ENCODE measurements around the gene CHPF.

CHPF gene

DNA sequence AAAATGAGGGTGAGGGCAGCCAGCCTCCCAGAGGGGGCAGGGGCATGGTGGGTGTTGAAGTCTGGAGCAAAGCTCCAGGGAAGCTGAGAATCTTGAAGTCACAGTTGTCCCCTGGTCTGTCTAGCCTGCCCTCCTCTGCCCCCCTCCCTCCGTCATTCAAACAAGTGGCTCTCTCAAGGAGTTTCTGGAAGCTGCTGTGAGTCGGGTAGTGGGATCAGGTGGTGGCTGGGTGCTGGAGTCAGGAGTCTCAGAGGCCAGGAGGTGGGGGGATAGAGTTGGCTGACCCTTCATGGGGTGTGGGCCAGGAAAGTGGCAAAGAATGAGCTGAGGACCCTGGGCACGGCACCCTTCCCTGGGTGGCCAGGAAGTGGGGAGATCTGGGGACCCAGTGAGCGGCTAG lies 29.8 kb downstream of the CHPF start:
- DNase-seq (ENCODE audit: low read depth) = no peak

DNA sequence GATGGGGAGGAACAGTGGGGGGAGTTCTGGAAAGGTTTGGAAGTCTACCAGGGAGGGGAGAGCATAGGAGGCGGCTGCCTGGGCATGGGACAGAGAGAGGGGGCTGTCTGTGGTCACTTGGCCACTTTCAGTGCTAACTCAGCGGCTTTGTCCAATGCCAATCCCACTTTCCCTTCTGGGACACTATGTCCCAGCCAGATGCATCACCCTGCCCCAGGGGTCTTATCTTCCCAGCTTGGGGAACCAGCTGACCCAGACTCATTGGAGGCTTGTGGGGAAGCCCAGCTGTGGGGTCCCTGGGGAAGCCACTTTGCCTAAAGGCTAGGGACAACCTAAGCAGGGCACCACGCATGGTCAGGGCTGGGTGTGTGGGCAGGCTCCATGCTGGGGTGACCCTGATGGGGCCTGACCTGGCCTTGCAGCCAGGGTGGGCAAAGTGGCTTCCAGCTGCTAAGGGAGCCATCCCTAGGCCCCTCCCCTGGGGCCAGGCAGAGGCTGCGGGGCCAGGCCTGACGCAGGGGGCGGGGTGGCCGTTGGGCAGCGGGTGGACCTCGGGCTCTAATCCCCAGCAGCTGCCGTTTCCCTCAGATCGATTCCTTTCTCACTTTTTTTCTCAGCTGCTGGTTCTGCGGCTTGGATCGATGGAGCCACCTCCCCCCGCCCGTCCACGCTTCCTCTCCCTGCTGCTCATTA lies 30.9 kb downstream of the CHPF start:
- DNase-seq (ENCODE audit: low read depth) = no peak

DNA sequence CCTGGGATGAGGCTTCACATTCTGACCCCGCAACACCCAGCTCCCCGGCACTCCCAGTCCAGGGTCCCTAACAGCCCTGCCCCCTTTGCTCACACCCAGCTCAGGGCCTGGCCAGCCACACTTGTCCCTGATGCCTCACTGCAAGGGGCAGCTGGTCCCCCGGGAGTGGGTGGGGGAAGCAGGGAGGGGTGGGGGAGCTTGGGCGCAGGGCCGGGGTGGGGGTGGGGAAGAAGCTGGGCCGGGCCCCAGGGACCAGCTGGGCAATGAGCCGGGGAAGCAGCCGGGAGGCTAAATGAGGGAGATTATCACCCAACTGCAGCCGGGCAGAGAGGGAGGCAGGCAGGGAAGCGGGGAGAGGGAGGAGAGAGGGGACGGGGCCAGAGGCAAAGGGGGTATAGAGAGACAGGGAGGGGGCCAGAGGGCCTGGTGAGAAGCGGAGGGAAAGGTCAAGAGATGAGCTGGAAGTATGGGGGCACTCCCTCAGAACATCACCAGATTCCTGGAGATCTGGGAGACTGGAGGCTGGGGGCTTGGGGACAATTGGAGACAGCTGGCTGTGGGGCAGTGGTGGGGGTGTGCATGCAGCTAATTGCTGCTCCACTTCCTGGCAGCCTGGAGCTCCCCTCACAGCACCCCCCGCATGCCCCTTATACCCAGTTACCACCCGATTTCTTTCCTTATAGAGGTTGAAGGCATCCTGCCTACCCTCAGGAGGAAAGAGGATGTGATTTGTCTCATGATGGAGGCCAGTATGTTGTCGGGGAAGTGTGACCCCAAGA lies 31.9 kb downstream of the CHPF start:
- no peak for DNase-seq (ENCODE audit: low read depth)

DNA sequence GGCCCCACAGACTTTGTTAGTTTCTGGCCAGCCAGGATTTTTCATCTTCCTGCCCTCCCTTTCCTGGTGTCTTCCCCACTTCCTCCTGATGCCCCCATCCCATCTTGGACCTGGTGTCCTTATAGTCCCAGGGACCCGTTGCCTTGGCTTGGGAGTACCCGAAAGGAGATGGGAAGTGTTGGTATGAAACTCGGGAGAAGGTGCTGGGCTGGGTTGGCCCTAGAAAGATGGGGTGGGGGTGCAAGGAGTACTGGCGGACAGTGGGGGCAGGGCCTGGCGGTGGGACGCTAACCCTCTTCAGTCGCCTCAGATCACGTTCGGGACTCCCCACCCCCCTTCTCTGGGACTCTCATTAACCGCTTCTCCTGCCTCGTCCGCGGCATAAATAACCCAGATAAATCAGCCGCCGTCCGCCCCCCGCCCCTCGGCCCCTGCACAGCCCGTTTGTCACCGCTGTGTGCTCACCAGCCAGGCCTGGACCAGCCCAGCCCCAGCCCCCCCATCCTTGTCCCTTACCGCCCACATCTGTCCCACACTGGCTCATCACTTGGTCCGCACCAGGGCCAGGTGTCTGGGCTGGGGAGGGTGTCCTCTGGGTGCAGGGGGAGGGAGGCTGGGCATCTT lies 33.0 kb downstream of the CHPF start:
- DNase-seq (ENCODE audit: low read depth) = no peak

DNA sequence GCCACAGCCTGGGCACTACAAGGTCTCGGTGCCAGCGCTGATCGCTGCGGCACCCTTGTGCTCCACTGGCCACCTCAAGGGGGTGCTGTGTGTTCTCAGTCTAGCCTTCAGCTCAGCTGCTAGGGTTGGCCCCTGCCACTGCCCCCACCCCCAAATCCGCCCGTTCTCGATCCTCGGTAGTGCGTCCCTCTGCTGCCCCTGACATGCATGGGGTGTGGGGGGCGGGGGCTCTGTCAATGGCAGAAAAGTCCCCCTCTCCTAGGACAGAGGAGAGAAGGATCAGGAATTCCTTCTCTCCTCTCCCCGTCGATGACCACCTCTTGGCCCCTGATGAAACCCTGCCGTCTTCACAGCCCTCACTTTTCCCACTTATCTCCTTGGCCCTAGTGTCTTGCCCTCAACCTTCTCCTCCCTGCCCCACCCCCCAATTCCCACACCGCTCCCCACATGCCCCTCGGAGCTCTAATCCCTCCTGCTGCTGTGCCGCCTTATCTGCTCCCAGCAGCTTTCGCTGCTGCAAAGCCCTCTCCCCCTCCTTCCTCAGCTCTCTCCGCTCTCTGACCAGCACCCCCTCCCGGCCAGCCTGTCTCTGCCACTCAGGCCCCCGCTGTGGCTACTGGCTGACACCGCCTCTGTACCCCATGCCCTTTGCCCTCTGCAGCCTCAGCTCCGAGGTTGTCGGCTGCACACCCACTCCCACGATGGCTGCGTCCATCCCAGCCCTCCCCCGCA lies 33.7 kb downstream of the CHPF start:
- DNase-seq (ENCODE audit: low read depth) = no peak

DNA sequence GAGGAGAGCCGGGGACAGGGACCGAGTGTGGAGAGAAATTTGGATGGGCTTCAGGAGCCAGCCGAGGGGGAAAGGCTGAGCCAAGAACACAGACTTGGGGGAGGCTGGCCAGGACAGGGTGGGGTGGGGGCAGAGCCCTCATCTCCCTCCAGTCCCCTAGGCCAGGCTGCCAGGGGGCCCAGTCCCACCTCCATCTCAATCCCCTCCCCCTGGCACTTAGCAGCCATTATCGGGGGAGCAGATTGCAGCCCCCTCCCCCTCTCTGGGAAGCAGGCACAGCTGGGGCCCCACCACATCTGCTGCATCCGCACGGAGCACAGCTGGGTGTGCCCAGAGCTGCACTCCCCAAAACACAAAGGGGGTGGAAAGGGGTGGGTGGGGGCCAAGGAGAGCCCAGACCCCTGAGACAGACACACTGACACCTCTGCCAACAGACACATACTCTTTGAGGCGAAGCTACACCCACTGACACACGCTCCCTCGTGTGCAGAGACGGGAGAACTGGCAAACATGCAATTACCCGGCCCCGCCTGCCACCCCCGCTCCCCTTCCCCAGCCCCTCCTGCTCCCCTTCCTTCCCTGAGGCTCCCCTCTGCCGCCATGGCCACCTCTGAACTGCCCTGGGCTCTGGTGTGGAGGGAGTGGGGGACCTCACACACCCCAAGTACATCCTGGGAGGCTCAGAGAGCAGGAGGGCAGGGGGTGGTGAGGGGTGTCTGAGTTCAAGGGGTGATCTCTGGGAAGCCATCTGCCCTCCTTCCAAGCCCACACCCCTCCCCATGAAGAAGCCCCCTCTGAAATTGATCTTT lies 34.4 kb downstream of the CHPF start:
- DNase-seq (ENCODE audit: low read depth) = no peak

DNA sequence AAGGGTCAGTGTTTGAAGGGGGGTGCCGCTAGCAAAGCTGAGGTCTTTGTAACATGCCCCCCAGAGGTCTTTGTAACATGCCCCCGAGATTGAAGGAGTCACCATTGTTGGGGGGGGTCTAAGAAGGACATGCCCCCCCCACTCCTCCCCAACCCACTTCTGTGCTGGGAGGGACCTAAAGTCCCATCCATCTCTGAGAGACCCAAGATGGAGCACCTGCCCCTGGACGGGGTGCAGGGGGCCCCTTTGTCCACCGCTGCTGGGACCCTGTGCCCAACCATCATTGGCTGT lies 35.2 kb downstream of the CHPF start:
- no peak for DNase-seq (ENCODE audit: low read depth)

DNA sequence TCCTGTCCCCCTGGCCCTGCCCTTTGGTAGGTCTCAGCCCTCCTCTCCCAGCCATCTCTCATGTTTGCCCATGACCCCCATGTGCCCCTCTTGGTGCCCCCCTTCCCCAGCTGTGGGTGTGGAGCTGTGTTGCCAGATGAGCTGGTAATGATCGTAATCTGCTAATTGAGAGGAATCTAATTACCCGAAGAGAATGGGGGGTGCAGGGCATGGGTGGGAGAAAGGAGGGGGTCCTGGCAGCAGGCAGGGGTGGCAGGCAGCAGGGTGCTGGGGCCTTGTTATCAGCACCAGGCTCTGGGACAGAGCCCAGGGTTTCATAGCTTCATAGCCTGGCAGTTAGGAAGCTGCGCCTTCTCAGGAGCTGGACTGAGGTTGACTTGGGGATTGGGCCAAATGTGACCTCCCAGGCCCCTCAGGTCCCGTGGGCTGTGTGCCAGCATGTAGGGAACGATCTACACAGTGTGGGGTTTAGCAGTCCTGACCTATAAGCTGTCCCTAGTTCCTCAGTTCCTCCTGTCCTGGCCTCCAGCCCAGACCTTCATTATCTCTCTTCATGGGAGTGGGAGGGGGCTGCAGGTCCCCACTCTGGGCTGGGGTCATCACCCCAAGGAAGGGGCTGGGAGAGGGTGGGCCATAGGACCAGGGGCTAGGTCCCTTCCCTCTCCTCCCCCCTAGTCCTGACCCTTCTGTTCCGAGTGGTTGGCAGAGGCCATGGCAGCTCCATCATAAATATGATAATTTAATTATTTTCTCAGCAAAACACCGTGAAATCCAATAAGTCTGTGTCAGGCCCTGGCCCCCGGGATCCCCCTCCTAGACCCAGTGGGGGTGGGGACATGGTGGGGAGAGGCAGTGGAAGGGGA lies 35.8 kb downstream of the CHPF start:
- no peak for DNase-seq (ENCODE audit: low read depth)

DNA sequence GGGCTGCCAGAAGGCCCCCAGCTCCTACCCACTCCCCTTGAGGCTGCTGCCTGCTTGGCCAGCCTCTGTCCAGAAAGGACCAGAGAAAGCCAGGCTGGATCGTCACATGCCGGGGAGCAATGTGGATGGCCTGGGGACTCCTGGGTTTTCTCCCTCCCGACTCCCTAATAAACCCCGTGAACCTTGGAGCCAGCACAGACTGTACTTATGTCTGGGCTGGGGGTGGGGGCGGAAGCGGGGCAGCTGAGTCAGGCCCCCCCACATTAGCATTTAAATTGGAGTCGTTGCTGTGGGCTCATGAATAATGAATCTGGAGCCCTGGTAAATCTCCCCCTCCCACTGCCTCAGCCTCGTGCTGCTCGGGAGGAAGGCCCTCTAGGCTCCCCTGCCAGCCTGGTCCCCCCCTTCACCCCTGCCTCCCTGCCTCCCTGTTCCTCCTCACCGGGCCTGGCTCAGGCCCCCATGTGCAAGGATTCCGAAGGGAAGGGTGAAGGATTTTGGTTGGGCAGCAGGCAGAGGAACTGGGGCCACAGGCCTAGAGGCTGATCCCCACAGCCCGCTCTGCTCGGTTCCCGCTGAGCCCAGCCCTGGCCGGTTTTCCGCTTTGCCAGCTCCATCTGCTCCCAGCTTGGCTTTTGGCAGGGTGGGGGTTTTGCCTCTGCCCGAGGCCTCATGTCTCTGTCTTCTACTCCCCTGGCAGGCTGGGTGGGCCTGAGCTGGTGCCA lies 36.6 kb downstream of the CHPF start:
- DNase-seq (ENCODE audit: low read depth) = no peak

DNA sequence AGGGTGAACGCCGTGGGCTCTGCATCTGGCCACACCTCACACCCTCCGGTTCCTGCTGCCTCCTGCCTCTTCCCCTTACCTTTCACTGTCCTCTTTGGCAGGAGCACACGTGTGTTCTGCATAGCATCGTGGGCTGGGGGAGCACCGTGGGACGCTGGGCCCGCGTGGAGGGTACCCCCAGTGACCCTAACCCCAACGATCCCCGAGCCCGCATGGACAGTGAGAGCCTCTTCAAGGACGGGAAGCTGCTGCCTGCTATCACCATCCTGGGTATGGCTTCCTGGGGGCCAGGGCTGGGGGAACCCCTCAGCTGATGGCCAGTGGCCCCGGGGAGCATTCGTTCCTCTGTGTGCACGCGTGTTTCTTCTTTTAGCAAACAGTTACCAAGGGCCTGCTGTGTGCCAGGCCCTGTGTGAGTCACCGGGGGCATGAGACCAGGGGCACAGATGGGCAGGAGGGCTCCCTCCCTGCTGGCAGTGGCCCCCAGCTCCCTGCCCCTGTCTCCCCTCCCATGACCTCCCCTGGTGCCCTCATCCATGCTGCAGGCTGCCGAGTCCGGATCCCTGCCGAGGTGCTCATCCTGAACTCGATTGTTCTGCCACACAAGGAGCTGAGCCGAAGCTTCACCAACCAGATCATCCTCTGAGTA lies 37.3 kb downstream of the CHPF start:
- DNase-seq (ENCODE audit: low read depth) = no peak

DNA sequence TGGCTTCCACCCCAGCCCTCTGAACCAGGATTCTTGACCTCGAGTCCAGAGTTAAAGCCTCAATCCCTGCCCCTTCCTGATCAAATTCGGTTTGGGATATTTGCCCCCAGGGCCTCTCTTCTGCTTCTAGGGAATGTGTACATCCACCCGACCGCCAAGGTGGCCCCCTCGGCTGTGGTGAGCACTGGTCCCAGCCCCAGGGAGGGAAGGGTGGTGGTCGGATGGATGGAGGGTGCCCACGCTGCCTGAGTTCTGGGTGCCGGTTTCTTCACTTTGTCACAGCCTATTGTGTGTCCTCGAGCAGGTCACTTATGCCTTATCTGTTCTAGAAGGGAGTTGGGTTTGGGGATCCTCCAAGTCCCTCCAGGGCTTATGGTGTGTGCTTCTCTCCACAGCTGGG lies 38.0 kb downstream of the CHPF start:
- no peak for DNase-seq (ENCODE audit: low read depth)

DNA sequence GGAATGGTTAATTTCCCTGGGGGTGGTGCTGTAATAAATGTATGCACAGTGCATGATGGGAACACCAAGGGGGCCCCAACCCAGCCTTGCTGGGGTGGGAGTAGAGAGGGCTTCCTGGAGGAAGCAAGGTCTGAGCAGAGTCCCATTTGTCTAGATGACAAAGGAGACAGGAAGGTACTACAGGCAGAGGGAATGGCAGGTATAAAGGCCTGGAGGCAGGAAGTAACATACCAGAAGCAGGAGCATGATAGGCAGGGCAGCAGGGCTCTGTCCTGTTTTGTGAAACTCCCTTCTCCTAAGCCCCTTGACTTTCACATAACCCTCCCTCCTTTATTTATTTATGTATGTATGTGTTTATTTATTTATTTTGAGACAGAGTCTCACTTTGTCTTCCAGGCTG lies 41.0 kb downstream of the CHPF start:
- DNase-seq (ENCODE audit: low read depth) = no peak

DNA sequence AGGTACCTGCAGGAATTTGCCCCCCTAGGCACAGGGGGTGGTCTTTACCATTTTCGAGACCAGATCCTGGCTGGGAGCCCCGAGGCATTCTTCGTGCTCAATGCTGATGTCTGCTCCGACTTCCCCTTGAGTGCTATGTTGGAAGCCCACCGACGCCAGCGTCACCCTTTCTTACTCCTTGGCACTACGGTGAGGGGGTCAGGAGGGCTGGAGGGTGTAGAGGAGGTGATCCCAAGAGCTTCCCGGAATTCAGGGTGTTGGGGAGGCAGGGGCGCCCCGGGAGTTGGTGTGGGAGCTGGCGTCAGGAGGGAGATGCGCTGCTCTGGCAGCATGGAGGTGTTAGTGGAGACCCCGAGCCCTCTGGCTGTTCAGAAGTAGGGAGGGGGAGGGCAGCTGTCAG lies 41.8 kb downstream of the CHPF start:
- DNase-seq (ENCODE audit: low read depth) = no peak

DNA sequence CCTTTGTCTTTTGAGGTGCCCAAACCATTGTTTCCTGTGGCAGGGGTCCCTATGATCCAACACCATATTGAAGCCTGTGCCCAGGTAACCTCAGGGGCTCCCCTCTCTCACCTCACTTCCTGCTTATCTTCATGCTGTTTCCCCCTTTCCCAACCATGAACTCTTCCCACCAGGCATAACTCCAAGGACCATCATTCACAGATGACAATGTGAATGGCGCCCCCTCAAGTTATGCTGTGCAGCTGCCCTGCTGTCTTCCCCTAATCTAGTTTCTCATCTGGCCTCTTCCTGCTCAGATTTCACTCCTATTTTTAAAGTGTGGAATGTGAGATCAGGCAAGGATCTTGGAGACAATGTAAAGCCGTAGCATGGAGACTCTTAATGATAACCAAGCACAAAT lies 43.5 kb downstream of the CHPF start:
- no peak for DNase-seq (ENCODE audit: low read depth)

DNA sequence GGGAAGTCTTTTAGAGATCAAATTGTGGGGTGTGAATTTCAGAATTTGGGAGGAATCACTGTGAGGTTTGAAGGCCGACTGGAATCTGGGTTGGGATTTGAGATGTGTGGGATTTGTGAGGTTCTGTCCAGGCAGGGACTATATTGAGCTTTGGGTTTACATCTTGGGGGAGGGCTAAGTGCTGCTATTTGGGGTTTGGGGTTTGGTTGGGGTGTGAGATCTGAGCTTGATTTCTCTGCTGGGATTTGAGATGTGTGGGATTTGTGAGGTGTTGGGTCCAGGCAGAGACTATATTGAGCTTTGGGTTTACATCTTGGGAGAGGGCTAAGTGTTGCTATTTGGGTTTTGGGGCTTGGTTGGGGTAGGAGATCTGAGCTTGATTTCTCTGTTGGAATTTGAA lies 44.1 kb downstream of the CHPF start:
- DNase-seq (ENCODE audit: low read depth) = no peak

DNA sequence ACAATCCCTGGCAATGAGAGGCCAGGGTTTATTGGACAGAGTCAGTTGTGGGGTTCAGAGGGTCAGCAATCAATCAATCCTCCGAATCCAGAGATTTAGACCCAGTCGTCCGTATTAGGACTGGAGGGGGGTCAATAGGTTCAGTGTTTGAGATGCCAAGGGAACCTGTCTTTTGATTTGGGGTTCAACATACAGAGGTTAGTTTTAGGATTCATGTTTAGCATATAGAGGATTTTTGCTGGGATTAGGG lies 44.6 kb downstream of the CHPF start:
- DNase-seq (ENCODE audit: low read depth) = no peak

DNA sequence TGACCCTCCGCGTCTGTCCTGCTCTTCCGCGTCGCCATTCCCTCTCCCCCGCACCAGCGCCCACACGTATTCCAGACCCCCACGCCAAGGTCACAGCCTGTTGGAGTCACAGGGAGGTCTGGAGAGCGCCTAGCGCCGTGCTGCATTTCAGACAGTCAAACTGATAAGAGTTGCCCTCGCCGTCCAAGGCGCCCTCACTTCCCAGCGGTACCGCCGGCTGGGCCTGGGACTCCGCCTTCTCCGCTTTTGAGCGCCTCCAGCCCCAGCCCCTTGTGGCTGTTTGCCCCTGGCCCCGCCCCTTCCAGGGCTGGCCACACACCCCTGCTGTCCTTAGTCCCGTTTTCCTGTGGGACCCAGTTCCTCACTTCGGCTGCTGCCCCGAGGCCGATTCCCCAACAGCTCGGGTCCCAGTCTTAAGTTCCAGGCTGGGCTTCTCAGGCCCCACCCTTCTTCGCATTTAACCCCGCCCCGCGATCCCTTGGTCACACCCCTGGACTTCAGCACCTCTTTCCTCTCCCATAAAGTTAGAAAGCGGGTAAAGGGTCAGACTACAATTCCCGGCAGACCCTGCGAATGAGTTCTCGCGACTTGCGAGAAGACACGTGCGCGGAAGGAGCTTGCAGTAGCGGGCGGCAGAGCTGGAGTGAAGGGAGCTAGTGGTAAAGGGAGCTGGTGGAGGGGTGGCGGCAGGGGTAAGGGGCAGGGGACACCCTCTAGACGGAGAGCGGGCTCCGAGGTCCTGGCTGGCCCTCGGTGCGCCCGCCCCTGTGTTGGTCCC lies 45.1 kb downstream of the CHPF start, which contains the start of gene GMPPA:
GMPPA (plus strand) TSS at position 612 of the 778 bp plus-strand sequence. CDS start 1,085 bp downstream, outside the sequence.
- DNase-seq (ENCODE audit: low read depth) = peak; percentile 98

DNA sequence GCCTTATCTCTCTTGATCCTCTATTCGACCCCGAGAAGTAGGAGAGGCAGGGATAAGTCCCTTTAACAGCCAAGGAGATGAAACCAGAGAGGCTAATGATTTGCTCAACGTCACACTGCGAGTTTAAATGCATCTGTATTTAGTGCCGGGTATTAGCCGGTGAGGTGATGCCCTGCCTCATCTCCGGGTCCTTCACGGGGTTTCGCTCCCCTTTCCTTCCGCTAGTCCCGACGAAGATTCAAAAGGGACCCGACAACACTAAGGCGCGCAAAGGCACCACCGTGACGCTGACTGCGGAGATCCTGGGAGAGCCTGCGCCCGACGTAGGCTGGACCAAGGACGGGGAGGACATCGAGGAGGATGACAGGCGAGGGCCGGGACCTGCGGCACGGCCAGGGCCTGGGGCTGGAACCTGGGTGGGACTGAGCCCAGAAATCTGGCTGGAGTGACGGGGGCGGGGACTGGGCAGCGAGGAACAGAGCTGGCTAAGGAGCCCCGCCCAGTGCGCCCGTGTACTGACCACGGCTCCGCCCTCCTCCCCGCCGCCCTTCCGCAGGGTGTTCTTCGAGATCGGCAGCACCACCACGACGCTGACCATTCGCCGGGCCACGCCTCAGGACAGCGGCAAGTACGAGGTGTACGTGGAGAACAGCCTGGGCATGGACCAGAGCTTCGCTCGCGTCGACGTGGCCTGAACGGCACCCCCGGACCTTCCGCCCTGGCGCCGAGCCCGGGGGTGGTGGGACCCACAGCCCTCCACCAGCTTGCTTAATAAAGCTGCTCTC lies 45.9 kb downstream of the CHPF start:
- peak; percentile 63 for DNase-seq (ENCODE audit: low read depth)
